OCI-LY7 (cell line): ENCODE results near the gene NAGS.

Experiments
- EZH2phosphoT487 ChIP-seq: fragments of 200-600 bp; sonication (generic); IDR thresholded peaks from 2 replicates; pipeline ENCODE4 v1.6.1; 2018; ENCODE audit warnings: low read depth, borderline replicate concordance, mild to moderate bottlenecking, mixed run types, antibody characterized with exemption, low read length, moderate library complexity, mixed read lengths
- TF ChIP-seq, protein P1 (sequence below): fragments of 200-600 bp; sonication (generic); conservative IDR thresholded peaks from 2 replicates; pipeline ENCODE4 v1.5.1; 2014; ENCODE audit warnings: mild to moderate bottlenecking, antibody characterized with exemption, low read length, moderate library complexity, mixed read lengths

DNA sequence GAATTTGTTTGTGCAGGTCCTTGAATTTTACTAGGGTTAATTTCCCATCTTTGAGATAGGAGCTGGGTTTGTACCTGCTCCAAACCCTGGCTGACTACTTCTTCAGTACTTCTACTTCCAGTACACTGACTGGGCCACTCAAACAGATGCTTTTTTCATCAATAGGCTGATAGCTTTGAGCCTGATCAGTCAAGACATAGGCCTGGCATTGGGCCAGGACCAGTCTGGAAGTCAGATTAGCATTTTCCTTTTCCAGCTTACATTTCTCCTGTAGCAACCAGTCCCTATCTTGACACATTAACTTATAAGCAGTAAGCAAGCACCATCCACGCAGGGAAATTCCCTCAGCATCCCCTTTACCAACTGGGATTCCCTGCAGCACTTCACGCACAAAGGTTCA, 17.8 kb downstream of the NAGS start:
- TF ChIP-seq, protein P1, sequence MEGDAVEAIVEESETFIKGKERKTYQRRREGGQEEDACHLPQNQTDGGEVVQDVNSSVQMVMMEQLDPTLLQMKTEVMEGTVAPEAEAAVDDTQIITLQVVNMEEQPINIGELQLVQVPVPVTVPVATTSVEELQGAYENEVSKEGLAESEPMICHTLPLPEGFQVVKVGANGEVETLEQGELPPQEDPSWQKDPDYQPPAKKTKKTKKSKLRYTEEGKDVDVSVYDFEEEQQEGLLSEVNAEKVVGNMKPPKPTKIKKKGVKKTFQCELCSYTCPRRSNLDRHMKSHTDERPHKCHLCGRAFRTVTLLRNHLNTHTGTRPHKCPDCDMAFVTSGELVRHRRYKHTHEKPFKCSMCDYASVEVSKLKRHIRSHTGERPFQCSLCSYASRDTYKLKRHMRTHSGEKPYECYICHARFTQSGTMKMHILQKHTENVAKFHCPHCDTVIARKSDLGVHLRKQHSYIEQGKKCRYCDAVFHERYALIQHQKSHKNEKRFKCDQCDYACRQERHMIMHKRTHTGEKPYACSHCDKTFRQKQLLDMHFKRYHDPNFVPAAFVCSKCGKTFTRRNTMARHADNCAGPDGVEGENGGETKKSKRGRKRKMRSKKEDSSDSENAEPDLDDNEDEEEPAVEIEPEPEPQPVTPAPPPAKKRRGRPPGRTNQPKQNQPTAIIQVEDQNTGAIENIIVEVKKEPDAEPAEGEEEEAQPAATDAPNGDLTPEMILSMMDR, result no peak
- no peak for TF ChIP-seq EZH2phosphoT487
